Measurements from ENCODE around the gene CCNI. TPM values are rescaled to one million over a fixed set of nuclear protein-coding genes. Genes with fewer than 3 reads are reported as not detected.
"Not testable (repeated sequence)": the region's sequence is repeated elsewhere in the genome, so short reads cannot be mapped to it uniquely, and the experiment has no call there.

Gene CCNI
- total RNA-seq, 1 experiment from 2014 or later = 213 TPM

DNA sequence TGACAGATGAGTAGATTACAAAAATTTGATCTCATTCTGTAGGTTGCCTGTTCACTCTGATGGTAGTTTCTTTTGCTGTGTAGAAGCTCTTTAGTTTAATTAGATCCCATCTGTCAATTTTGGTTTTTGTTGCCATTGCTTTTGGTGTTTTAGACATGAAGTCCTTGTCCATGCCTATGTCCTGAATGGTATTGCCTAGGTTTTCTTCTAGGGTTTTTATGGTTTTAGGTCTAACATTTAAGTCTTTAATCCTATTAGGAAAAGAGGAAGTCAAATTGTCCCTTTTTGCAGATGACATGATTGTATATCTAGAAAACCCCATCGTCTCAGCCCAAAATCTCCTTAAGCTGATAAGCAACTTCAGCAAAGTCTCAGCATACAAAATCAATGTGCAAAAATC lies 11.2 kb upstream of the CCNI start:
- POLR2A ChIA-PET; H3K27me3 Mint-ChIP-seq (ENCODE audit: low read depth); H3K27ac Mint-ChIP-seq; CTCF ChIA-PET; H3K36me3 Mint-ChIP-seq; ATAC-seq; H3K4me1 Mint-ChIP-seq; H3K4me3 Mint-ChIP-seq; H3K9me3 Mint-ChIP-seq; DNase-seq (ENCODE audit: low spot score): not testable (repeated sequence)

DNA sequence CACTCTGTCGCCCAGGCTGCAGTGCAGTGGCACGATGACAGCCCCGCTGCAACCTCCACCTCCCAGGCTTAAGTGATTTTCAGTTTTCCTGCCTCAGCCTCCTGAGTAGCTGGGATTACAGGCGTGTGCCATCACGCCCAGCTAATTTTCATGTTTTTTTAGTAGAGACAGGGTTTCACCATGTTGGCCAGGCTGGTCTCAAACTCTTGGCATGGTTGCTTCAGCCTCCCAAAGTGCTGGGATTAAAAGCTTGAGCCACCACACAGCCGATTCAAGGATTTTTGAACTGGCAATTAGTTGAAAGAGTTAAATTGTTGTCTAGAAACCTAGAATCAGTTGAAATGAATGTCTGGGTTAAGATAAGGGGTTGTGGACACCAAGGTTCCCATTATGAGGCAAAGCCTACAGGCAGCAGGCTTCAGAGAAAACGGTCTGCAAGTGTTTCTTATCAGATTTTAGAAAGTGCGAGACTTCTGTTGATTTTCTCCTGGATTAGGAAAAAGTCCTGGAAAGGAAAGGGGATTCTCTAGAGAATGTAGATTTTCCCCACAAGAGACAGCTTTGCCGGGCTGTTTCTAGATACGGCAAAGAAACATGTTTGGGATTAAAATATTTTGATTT lies 8.3 kb upstream of the CCNI start:
- H3K9me3 Mint-ChIP-seq = 0 out of 2 replicates have a peak, but pooled peaks cover 4% of the 10 kb centered on the region
- H3K27ac Mint-ChIP-seq = no peak overlapping the region
- no peak overlapping the region for H3K4me3 Mint-ChIP-seq
- DNase-seq (ENCODE audit: low spot score) (no peak), ATAC-seq (no peak)
- H3K36me3 Mint-ChIP-seq = no peaks in the 10 kb centered on the region
- ChIA-PET CTCF (interaction anchor here (2.1 to 3.1 kb wide), 3 partner anchors 11 to 120 kb away, joined by 5 to 26 read pairs (median 14); no protein-coding TSS in a partner anchor), POLR2A (interaction anchor here (1.0 kb wide), 1 partner anchor 74 kb away, joined by 4 read pairs; no protein-coding TSS in a partner anchor)
- TF ChIP-seq, protein P1, sequence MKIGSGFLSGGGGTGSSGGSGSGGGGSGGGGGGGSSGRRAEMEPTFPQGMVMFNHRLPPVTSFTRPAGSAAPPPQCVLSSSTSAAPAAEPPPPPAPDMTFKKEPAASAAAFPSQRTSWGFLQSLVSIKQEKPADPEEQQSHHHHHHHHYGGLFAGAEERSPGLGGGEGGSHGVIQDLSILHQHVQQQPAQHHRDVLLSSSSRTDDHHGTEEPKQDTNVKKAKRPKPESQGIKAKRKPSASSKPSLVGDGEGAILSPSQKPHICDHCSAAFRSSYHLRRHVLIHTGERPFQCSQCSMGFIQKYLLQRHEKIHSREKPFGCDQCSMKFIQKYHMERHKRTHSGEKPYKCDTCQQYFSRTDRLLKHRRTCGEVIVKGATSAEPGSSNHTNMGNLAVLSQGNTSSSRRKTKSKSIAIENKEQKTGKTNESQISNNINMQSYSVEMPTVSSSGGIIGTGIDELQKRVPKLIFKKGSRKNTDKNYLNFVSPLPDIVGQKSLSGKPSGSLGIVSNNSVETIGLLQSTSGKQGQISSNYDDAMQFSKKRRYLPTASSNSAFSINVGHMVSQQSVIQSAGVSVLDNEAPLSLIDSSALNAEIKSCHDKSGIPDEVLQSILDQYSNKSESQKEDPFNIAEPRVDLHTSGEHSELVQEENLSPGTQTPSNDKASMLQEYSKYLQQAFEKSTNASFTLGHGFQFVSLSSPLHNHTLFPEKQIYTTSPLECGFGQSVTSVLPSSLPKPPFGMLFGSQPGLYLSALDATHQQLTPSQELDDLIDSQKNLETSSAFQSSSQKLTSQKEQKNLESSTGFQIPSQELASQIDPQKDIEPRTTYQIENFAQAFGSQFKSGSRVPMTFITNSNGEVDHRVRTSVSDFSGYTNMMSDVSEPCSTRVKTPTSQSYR (CRISPR knock-in tag; IDR thresholded peaks at IDR 0.05) = no peak
- TF ChIP-seq FOXJ3 (CRISPR knock-in tag; IDR thresholded peaks at IDR 0.05; ENCODE audit: borderline replicate concordance) (no peak), TEAD4 (CRISPR knock-in tag; IDR thresholded peaks at IDR 0.05) (no peak), GABPB1 (CRISPR knock-in tag; IDR thresholded peaks at IDR 0.05) (no peak), ETV6 (CRISPR knock-in tag; IDR thresholded peaks at IDR 0.05) (no peak), NR1H2 (CRISPR knock-in tag; IDR thresholded peaks at IDR 0.05) (no peak), SMAD3 (CRISPR knock-in tag; IDR thresholded peaks at IDR 0.05; ENCODE audit: borderline replicate concordance) (no peak), SMAD4 (CRISPR knock-in tag; IDR thresholded peaks at IDR 0.05) (no peak), KAT7 (CRISPR knock-in tag; IDR thresholded peaks at IDR 0.05; ENCODE audit: borderline replicate concordance) (no peak), ZNF317 (CRISPR knock-in tag; IDR thresholded peaks at IDR 0.05; ENCODE audit: borderline replicate concordance, low read depth) (no peak), MXD4 (CRISPR knock-in tag; IDR thresholded peaks at IDR 0.05; ENCODE audit: borderline replicate concordance) (no peak), ZNF219 (CRISPR knock-in tag; IDR thresholded peaks at IDR 0.05; ENCODE audit: borderline replicate concordance) (no peak)
- TF ChIP-seq, protein P2, sequence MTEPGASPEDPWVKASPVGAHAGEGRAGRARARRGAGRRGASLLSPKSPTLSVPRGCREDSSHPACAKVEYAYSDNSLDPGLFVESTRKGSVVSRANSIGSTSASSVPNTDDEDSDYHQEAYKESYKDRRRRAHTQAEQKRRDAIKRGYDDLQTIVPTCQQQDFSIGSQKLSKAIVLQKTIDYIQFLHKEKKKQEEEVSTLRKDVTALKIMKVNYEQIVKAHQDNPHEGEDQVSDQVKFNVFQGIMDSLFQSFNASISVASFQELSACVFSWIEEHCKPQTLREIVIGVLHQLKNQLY (CRISPR knock-in tag; IDR thresholded peaks at IDR 0.05) = no peak
- TF ChIP-seq, protein P3, sequence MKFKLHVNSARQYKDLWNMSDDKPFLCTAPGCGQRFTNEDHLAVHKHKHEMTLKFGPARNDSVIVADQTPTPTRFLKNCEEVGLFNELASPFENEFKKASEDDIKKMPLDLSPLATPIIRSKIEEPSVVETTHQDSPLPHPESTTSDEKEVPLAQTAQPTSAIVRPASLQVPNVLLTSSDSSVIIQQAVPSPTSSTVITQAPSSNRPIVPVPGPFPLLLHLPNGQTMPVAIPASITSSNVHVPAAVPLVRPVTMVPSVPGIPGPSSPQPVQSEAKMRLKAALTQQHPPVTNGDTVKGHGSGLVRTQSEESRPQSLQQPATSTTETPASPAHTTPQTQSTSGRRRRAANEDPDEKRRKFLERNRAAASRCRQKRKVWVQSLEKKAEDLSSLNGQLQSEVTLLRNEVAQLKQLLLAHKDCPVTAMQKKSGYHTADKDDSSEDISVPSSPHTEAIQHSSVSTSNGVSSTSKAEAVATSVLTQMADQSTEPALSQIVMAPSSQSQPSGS (CRISPR knock-in tag; IDR thresholded peaks at IDR 0.05; ENCODE audit: borderline replicate concordance, low read depth) = no peak
- TF ChIP-seq, protein P4, sequence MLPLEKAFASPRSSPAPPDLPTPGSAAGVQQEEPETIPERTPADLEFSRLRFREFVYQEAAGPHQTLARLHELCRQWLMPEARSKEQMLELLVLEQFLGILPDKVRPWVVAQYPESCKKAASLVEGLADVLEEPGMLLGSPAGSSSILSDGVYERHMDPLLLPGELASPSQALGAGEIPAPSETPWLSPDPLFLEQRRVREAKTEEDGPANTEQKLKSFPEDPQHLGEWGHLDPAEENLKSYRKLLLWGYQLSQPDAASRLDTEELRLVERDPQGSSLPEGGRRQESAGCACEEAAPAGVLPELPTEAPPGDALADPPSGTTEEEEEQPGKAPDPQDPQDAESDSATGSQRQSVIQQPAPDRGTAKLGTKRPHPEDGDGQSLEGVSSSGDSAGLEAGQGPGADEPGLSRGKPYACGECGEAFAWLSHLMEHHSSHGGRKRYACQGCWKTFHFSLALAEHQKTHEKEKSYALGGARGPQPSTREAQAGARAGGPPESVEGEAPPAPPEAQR (CRISPR knock-in tag; IDR thresholded peaks at IDR 0.05) = no peak
- TF ChIP-seq, protein P5, sequence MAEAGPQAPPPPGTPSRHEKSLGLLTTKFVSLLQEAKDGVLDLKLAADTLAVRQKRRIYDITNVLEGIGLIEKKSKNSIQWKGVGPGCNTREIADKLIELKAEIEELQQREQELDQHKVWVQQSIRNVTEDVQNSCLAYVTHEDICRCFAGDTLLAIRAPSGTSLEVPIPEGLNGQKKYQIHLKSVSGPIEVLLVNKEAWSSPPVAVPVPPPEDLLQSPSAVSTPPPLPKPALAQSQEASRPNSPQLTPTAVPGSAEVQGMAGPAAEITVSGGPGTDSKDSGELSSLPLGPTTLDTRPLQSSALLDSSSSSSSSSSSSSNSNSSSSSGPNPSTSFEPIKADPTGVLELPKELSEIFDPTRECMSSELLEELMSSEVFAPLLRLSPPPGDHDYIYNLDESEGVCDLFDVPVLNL (CRISPR knock-in tag; IDR thresholded peaks at IDR 0.05; ENCODE audit: borderline replicate concordance, low read depth) = no peak
- TF ChIP-seq, protein P6, sequence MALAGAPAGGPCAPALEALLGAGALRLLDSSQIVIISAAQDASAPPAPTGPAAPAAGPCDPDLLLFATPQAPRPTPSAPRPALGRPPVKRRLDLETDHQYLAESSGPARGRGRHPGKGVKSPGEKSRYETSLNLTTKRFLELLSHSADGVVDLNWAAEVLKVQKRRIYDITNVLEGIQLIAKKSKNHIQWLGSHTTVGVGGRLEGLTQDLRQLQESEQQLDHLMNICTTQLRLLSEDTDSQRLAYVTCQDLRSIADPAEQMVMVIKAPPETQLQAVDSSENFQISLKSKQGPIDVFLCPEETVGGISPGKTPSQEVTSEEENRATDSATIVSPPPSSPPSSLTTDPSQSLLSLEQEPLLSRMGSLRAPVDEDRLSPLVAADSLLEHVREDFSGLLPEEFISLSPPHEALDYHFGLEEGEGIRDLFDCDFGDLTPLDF (CRISPR knock-in tag; IDR thresholded peaks at IDR 0.05) = no peak
- TF ChIP-seq, protein P7, sequence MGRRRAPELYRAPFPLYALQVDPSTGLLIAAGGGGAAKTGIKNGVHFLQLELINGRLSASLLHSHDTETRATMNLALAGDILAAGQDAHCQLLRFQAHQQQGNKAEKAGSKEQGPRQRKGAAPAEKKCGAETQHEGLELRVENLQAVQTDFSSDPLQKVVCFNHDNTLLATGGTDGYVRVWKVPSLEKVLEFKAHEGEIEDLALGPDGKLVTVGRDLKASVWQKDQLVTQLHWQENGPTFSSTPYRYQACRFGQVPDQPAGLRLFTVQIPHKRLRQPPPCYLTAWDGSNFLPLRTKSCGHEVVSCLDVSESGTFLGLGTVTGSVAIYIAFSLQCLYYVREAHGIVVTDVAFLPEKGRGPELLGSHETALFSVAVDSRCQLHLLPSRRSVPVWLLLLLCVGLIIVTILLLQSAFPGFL (CRISPR knock-in tag; IDR thresholded peaks at IDR 0.05; ENCODE audit: borderline replicate concordance) = no peak
- H3K27me3 Mint-ChIP-seq (ENCODE audit: low read depth) = 0 out of 2 replicates have a peak, but pooled peaks cover 2% of the 10 kb centered on the region
- H3K4me1 Mint-ChIP-seq = peaks cover 10% of the 10 kb centered on the region
